Neural progenitor cell (in vitro differentiated cells): ENCODE results near the gene GLMN. TPM values are rescaled to one million over a fixed set of nuclear protein-coding genes. Genes with fewer than 3 reads are reported as not detected.
A peak's percentile ranks its signal among the peaks of the same experiment; 100 is the strongest.

Experiments
- DNase-seq: peaks from one replicate; pipeline ENCODE4 v3.0.0-alpha.2; 2016; ENCODE audit warnings: low spot score
- H2AFZ ChIP-seq: fragments of 200-600 bp; sonication (generic); replicated peaks from 2 replicates; pipeline ENCODE4 v1.6.1; 2016; ENCODE audit warnings: antibody characterized with exemption
- H3F3A ChIP-seq: fragments of 200-600 bp; sonication (generic); 2 replicates; pipeline ENCODE4 v1.6.1; 2016; ENCODE audit warnings: antibody characterized with exemption, low read depth
- H3K27ac ChIP-seq: fragments of 200-600 bp; sonication (generic); 2 replicates; pipeline ENCODE4 v1.5.1; 2016; ENCODE audit warnings: mild to moderate bottlenecking
- H3K27me3 ChIP-seq: fragments of 200-600 bp; sonication (generic); 2 replicates; pipeline ENCODE4 v1.6.1; 2016; ENCODE audit warnings: mild to moderate bottlenecking, moderate library complexity
- H3K36me3 ChIP-seq: fragments of 200-600 bp; sonication (generic); 2 replicates; pipeline ENCODE4 v1.5.1; 2016
- H3K4me1 ChIP-seq: fragments of 200-600 bp; sonication (generic); 2 replicates; pipeline ENCODE4 v1.6.1; 2016; ENCODE audit warnings: mixed run types
- H3K4me2 ChIP-seq: fragments of 200-600 bp; sonication (generic); 2 replicates; pipeline ENCODE4 v1.6.1; 2016
- H3K4me3 ChIP-seq: fragments of 200-600 bp; sonication (generic); 2 replicates; pipeline ENCODE4 v1.5.1; 2016
- H3K79me2 ChIP-seq: fragments of 200-600 bp; sonication (generic); 2 replicates; pipeline ENCODE4 v1.6.1; 2016; ENCODE audit warnings: low read depth
- H3K9ac ChIP-seq: fragments of 200-600 bp; sonication (generic); 2 replicates; pipeline ENCODE4 v1.6.1; 2016
- H3K9me3 ChIP-seq: fragments of 200-600 bp; sonication (generic); 2 replicates; pipeline ENCODE4 v1.5.1; 2016; ENCODE audit warnings: low read depth
- H4K20me1 ChIP-seq: fragments of 200-600 bp; sonication (generic); 2 replicates; pipeline ENCODE4 v1.6.1; 2016; ENCODE audit warnings: low read depth
- H3K27ac Mint-ChIP-seq: 3 replicates; pipeline ENCODE4 v1.8.0; 2021; ENCODE audit warnings: mixed read lengths
- H3K27me3 Mint-ChIP-seq: 2 replicates; pipeline ENCODE4 v1.8.0; 2022; ENCODE audit warnings: low read depth, mild to moderate bottlenecking, inconsistent platforms, moderate library complexity, mixed read lengths; ENCODE audit not compliant: insufficient read depth
- H3K36me3 Mint-ChIP-seq: 3 replicates; pipeline ENCODE4 v1.8.0; 2021; ENCODE audit warnings: mixed read lengths
- H3K4me1 Mint-ChIP-seq: 3 replicates; pipeline ENCODE4 v1.8.0; 2021; ENCODE audit warnings: mixed read lengths
- H3K4me3 Mint-ChIP-seq: 3 replicates; pipeline ENCODE4 v1.8.0; 2021; ENCODE audit warnings: mild to moderate bottlenecking, moderate library complexity, mixed read lengths
- H3K9me3 Mint-ChIP-seq: 3 replicates; pipeline ENCODE4 v1.8.0; 2020; ENCODE audit warnings: mixed read lengths
- EZH2 ChIP-seq: fragments of 200-600 bp; sonication (generic); IDR thresholded peaks from 2 replicates; pipeline ENCODE4 v1.6.1; 2017; ENCODE audit warnings: antibody characterized with exemption, mild to moderate bottlenecking, moderate library complexity
- EZH2phosphoT487 ChIP-seq: fragments of 200-600 bp; sonication (generic); IDR thresholded peaks from 2 replicates; pipeline ENCODE4 v1.6.1; 2017; ENCODE audit warnings: antibody characterized with exemption
- total RNA-seq: library from RNA; depleted of rRNA; stranded (reverse); fragments of >200 nt; gene quantifications from 2 replicates; pipeline ENCODE4 v1.2.3, GENCODE V29; 2015; ENCODE audit warnings: low replicate concordance
- TF ChIP-seq, protein P1 (sequence below): fragments of 200-600 bp; sonication (generic); IDR thresholded peaks from 2 replicates; pipeline ENCODE4 v1.5.1; 2017; ENCODE audit warnings: antibody characterized with exemption, mild to moderate bottlenecking

GLMN gene
- total RNA-seq, 1 donor from 2014 or later = 44.4 TPM

DNA sequence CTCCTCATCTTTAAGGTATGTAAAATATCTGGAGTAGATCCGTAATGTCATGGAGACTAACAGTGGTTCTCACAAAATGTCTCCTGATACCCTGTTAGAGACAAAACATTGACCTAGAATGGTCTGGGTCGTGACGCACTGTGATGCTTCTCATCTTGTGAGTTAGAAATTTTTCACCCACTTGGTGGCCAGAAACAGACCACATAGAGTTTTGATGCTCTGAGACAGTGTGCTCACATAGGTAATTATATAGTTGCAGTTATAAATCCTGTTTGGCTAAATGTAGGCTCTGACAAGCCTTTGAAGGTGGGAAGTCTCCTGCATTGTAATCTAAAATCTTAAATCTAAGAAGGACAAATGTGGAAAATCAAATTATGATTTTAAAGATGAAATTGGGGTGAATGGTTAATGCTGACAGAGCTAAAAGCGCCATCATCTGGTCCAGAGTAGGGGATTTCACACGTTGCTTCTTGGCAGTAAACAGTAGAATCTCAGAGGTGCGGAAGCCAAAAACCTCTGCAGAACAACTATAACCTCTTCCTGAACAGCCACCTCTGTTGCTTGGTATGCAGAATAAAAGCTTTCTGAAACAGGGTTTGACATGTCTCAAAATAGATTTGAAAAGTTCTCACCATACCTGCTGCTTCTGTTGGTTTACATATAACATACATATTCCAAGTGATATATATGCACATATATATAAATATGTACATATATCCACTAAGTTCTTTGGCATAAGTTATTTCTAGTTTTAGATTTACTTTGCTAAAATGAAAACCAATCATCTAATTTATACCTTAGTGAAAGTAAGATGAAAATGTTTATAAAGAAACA, 17.2 kb upstream of the GLMN start:
- no peaks in the 10 kb centered on the region for H3K4me1 Mint-ChIP-seq
- no peaks in the 10 kb centered on the region for H3K27me3 ChIP-seq
- H3K4me3 ChIP-seq = no peak overlapping the region
- H3K9ac ChIP-seq = no peak overlapping the region
- no peak for DNase-seq
- TF ChIP-seq EZH2 (no peak), EZH2phosphoT487 (no peak)
- TF ChIP-seq, protein P1, sequence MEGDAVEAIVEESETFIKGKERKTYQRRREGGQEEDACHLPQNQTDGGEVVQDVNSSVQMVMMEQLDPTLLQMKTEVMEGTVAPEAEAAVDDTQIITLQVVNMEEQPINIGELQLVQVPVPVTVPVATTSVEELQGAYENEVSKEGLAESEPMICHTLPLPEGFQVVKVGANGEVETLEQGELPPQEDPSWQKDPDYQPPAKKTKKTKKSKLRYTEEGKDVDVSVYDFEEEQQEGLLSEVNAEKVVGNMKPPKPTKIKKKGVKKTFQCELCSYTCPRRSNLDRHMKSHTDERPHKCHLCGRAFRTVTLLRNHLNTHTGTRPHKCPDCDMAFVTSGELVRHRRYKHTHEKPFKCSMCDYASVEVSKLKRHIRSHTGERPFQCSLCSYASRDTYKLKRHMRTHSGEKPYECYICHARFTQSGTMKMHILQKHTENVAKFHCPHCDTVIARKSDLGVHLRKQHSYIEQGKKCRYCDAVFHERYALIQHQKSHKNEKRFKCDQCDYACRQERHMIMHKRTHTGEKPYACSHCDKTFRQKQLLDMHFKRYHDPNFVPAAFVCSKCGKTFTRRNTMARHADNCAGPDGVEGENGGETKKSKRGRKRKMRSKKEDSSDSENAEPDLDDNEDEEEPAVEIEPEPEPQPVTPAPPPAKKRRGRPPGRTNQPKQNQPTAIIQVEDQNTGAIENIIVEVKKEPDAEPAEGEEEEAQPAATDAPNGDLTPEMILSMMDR = no peak
- no peaks in the 10 kb centered on the region for H3K79me2 ChIP-seq
- H3K36me3 ChIP-seq = no peaks in the 10 kb centered on the region
- H3K27ac Mint-ChIP-seq = no peak overlapping the region
- H3K36me3 Mint-ChIP-seq = peaks cover 23% of the 10 kb centered on the region
- H4K20me1 ChIP-seq = no peaks in the 10 kb centered on the region
- H3K4me3 Mint-ChIP-seq = no peak overlapping the region
- H3K9me3 Mint-ChIP-seq = no peaks in the 10 kb centered on the region
- no peaks in the 10 kb centered on the region for H3K27me3 Mint-ChIP-seq
- H3K9me3 ChIP-seq = no peaks in the 10 kb centered on the region
- no peaks in the 10 kb centered on the region for H3F3A ChIP-seq
- no peaks in the 10 kb centered on the region for H3K4me1 ChIP-seq
- no peak overlapping the region for H2AFZ ChIP-seq
- H3K4me2 ChIP-seq = no peak overlapping the region
- no peak overlapping the region for H3K27ac ChIP-seq

DNA sequence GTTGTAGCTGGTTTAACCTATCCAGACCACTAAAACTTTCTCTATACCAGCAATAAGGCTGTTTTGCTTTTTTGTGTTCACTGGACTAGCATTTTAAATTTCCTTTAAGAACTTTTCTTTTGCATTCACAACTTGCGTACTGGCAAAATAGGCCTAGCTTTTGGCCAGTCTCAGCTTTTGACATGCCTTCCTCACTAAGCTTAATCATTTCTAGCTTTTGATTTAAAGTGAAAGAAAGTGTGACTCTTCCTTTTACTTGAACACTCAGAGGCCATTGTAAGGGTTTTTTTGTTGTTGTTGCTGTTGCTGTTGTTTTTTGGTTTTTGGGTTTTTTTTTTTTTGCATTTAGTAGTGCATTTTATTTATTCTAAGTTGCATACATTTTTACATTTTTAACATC, 15.2 kb upstream of the GLMN start:
- no peaks in the 10 kb centered on the region for H3K27me3 Mint-ChIP-seq

DNA sequence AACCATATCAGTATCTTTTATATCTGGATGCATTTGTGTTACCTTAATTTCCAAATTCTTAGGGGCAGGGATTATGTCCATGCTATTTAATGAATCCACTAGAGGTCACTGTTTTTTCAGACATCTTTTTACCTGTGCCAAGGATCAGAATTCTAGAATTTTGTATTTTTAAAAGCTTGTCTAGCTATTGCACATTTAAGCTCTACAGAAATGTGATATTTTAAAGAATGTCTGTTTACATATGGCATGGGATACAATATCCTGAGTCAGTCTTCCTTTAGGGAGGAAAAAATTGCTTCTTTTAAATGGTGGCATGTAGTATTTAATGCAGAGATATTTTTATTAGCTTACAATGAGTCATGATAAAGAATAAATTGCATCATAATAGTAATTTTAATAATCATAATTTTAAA, 11.4 kb upstream of the GLMN start:
- Histone ChIP-seq H4K20me1 (no peaks in the 10 kb centered on the region), H3K79me2 (no peaks in the 10 kb centered on the region), H3F3A (peaks cover 3% of the 10 kb centered on the region), H3K27ac (no peak overlapping the region), H3K4me2 (no peak overlapping the region), H3K4me3 (no peak overlapping the region), H3K9me3 (no peaks in the 10 kb centered on the region), H3K9ac (no peak overlapping the region), H3K36me3 (peaks cover 6% of the 10 kb centered on the region), H2AFZ (no peak overlapping the region), H3K4me1 (no peaks in the 10 kb centered on the region), H3K27me3 (no peaks in the 10 kb centered on the region)
- Mint-ChIP-seq H3K4me3 (no peak overlapping the region), H3K9me3 (no peaks in the 10 kb centered on the region), H3K36me3 (peaks cover 24% of the 10 kb centered on the region), H3K4me1 (no peaks in the 10 kb centered on the region), H3K27me3 (no peaks in the 10 kb centered on the region), H3K27ac (no peak overlapping the region)
- TF ChIP-seq, protein P1 = peak; percentile 77
- no peak for TF ChIP-seq EZH2phosphoT487
- DNase-seq = peak; percentile 30

More for the DNA sequence above, 15.2 kb upstream of the GLMN start:
- H3K4me1 ChIP-seq = no peaks in the 10 kb centered on the region
- H3K36me3 ChIP-seq = no peaks in the 10 kb centered on the region
- no peak overlapping the region for H2AFZ ChIP-seq
- no peaks in the 10 kb centered on the region for H4K20me1 ChIP-seq
- no peak overlapping the region for H3K4me3 Mint-ChIP-seq
- no peaks in the 10 kb centered on the region for H3K9me3 Mint-ChIP-seq
- H3K4me2 ChIP-seq = no peak overlapping the region
- H3K9ac ChIP-seq = no peak overlapping the region
- H3K4me3 ChIP-seq = no peak overlapping the region
- no peak for TF ChIP-seq EZH2phosphoT487
- TF ChIP-seq, protein P1 = no peak
- TF ChIP-seq EZH2 = no peak
- no peak for DNase-seq
- peaks cover 3% of the 10 kb centered on the region for H3F3A ChIP-seq
- H3K4me1 Mint-ChIP-seq = no peaks in the 10 kb centered on the region
- H3K27ac Mint-ChIP-seq = no peak overlapping the region
- no peaks in the 10 kb centered on the region for H3K79me2 ChIP-seq
- H3K27me3 ChIP-seq = no peaks in the 10 kb centered on the region
- H3K27ac ChIP-seq = no peak overlapping the region
- H3K9me3 ChIP-seq = no peaks in the 10 kb centered on the region
- peaks cover 18% of the 10 kb centered on the region for H3K36me3 Mint-ChIP-seq
